NCI-H524 treated with DMSO at 0.1 percent for 48 hours (cell line): ENCODE results near the gene GLIPR2.
"Not testable (repeated sequence)": the region's sequence is repeated elsewhere in the genome, so short reads cannot be mapped to it uniquely, and the experiment has no call there.

Source experiments
- DNase-seq: peaks from one replicate; lab custom pipeline; 2025; lab: John Stamatoyannopoulos, UW

Gene GLIPR2, protein sequence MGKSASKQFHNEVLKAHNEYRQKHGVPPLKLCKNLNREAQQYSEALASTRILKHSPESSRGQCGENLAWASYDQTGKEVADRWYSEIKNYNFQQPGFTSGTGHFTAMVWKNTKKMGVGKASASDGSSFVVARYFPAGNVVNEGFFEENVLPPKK

DNA sequence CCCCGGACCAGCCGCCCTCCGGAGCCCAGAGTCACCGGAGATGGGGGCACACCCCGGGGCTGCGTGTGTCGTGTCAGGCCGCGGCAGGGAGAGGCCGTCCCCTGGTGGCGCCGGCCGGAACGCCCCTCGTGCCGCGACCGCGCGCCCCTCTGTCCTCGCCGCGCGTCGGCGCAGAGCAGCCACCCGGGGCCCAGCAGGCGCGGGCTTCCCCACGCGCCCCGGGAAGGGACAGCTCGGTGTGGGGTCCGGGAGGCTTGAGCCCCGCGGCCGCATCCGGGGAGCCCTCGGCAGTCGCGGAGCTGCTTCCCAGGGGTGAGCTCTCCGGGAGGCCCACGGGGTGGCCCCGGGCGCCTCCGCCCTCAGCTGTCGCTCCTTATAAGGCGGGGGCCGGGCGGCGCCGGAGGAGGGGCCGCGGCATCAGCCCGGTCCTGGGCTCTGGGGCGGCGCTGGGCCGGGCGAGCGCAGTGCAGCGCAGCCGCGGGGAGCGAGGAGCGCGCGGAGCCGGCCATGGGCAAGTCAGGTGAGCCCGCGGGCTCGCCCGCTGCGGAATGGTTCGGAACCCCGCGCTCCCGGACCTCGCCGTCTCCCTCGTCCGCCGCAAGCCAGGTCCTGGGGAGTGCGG lies at the start of gene GLIPR2:
TSS of gene GLIPR2 (plus strand) at position 462 of the 622 bp plus-strand sequence. CDS start at position 508, 46 bp downstream.
- no peak for DNase-seq

DNA sequence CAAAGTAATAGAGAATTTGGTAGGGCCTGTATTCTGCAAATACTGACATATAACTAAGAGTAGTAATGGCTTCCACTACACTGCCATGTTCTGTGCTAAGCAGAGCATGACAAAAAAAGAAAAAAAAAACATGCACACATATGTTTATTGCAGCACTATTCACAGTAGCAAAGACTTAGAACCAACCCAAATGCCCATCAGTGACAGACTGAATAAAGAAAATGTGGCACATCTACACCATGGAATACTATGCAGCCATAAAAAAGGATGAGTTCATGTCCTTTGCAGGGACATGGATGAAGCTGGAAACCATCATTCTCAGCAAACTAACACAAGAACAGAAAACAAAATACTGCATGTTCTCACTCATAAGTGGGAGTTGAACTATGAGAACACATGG lies 49.5 kb upstream of the GLIPR2 start:
- not testable (repeated sequence) for DNase-seq

DNA sequence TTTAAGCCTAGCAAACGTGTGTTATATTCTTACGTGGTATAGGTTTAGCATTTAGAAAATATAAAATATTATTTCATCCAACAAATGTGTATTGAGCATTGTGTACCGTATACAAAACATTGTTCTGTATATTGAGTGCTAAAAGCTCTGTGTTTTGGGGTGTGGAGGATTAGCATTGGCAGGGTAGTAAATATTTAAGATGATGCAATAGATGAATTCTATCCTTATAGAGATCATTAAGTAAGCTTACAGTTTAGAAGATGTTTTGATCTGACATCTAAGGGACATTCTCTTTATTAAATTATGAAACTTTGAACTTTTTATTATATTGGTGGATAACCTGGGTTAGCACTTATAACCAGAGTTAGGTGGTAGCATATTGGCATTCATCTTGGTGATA lies 48.5 kb upstream of the GLIPR2 start:
- no peak for DNase-seq

DNA sequence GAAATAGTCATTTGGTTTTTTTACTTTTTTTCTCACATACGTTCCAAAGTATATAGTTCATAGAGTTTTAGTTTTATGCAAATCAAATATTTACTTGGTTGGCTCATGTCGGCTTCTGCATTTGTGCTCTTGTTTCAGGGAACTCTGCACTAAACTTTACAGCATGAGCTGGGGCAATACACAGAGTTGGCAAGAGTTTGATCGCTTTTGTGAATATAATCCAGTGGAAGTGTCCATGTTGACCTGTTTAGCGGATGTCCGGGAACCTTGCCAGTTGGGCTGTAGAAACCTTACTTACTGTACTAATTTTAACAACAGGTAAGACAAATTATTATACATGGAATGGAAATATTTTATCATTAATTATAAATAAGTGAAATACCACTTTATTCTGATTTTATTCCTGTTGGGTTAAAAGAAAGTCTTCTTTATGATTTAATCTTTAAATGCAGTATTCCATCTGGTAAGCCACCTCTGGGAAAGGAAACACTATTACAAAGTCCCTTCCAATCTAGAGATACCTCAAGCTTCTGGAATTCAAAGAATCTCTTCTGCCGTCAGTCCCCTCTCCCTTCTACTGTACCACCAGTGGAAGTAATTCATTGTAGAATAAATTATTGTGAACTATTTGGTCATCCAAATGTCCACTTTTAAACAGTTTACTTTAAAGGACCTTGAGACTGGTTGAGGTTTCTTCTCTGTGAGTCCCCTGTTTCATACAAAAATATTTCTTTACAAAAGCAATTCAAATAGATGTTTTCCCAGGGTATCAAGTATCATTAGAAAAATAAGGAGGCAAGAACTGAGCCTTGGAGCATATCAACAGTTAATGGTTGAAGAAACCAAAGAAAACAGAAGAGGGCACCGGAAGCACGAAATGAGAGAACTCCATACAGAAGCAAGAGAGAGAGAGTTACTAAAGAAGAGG lies 45.2 kb upstream of the GLIPR2 start:
- DNase-seq, result no peak

DNA sequence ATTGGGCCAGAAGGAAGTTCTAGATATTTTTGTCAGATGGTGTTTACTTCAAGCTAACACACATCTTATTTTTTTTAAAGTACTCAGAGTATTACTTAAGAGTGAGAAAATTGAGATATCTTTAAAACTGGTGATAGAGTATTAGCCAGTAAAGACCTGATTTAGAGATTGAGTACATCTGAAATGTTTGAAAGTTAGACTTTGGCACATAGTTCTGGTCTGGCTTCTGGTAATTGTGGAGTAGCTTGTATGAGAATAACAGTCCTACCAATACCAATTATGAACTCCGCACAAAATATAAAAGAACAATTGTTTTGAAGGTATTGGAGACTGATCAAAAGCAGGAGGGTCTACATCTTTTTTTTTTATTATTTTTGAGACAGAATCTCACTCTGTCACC lies 44.5 kb upstream of the GLIPR2 start:
- no peak for DNase-seq

DNA sequence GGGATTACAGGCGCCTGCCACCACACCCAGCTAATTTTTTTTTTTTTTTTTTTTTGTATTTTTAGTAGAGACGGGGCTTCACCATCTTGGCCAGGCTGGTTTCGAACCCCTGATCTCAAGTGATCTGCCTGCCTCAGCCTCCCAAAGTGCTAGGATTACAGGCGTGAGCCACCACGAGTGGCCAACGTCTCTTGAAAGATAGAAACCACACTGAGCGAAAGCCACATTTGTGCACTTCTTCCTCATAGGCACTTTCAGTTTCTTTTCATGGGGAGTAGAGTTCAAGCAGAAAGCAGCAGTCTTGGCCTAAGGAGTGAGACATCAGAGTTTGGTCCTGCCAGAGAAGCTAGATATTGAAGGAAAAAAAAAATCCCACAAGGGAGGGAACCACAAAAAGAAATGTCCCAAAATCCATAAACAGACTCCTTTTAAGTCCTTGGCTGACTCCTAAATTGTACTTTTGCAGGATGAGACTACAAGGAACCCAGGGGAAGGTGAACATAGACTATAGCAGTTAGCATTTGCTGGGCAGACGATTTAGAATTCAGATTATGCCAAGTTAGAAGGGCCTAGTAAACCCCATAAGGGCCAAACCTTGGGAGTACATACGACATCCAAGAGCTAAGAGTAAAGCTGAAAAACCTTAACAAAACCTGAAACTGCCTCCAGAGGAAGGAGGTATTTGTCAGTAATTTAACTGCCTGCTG lies 43.9 kb upstream of the GLIPR2 start:
- no peak for DNase-seq

DNA sequence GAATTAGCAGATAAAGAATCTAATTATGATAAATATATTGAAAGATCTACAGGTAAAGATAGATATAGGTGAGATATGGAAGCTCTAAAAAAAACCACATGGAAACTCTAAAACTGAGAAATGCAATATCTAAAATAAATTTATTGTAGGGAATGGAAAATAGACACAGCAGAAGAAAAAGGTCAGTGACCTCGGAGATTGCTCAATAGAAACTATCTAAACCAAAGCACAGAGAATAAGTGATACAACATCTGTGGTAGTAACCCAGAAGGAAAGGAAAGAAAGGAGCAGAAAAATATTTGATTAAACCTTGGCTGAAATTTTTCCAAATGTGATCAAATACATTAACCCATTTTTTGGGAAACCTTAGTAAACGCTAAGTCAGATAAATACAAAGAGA lies 43.1 kb upstream of the GLIPR2 start:
- no peak for DNase-seq

DNA sequence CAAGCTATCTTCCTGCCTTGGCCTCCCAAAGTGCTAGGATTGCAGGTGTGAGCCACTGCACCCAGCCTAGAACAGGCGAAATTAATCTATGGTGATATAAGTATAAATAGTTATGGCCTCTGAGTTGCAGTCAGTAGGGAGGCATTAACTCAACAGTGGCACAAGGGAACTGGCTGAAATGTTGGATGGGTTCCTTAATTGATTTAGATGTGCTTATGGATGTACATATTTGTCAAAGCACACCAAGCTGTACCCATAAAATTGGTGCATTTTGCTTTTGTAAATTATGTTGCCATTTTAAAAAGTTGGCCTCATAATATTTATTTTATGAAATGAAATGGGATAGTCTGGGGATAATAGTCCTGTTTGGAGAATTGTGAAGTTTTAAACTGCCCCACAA lies 36.8 kb upstream of the GLIPR2 start:
- DNase-seq, result no peak

DNA sequence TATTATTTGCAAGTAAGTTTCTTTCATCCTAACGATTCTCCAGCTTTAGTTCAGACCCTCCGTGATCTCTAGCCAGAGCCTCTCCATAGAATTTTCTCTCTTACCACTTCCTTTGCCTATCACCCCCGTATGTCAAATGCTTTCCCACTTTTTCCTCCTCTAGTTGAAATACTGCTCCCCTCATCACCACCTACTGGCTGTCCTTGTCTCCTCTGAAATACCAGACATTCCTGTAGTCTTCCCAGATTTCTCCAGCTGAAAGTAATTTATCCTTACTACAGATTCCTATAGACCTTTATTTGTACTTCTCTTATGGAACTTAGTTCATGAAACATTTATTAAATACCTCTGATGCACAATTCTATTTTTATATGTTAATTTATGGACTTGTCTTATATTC lies 36.0 kb upstream of the GLIPR2 start:
- DNase-seq, result no peak

DNA sequence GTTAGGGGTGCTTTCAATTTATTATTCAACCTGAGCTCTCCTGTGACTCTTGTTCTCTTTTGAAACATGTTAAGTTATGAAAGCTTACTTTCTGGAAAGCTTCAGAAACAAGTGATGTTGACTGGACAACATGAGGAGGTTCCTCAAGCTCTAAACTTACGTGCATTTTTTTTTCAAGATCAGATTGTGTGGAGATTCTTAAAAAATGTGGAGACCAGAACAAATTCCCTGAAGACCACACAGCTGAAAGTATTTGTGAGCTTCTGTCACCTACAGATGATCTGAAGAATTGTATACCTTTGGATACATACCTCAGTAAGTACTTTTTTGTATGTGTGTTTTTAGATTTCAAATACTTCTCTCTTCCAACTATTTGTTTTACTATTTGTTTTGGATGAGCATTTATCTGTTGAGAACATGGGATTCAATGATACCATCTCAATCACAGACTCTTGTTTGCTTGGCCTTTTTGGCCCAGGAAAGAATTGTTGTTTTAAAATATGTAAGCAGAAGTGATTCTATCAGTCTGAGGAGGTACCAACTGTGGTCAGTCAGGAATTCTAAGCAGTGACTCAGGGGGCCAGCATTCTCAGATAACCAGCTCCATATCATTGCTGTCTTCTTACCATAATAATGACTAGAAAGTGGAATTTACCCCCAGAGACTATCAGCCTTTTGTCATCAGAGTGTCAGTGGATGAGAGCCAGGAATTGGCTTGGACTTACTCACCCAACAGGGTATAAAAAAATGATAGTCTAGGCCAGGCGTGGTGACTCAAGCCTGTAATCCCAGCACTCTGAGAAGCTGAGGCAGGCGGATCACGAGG lies 34.4 kb upstream of the GLIPR2 start:
- DNase-seq, result no peak

DNA sequence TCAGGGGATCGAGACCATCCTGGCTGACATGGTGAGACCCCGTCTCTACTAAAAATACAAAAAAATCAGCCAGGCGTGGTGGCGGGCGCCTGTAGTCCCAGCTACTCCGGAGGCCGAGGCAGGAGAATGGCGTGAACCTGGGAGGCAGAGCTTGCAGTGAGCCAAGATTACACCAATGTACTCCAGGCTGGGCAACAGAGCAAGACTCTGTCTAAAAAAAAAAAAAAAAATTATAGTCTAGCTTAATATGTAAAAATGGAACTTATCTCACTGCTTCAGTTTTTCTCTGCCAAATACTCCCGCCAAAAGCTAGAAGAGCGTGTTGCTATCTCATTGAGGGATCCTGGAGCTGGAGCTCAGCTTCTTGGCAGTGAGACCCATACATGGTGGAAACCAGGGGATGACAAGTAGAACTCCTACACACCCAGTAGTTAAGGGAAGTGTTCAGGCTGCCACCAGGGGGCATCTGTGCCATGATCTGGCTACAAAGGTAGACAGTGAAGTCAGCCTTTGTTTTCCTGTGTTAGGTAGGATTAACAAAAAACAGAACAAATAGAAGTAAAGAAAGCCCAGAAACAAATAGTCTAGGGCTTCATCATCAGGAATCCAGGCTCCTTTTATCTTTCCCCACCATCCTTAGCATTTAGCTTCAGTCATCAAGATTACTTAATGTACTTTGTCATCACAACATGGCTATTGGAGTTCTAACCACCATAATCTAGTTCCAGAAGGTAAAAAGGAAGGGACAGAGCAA lies 33.6 kb upstream of the GLIPR2 start:
- DNase-seq, result no peak

DNA sequence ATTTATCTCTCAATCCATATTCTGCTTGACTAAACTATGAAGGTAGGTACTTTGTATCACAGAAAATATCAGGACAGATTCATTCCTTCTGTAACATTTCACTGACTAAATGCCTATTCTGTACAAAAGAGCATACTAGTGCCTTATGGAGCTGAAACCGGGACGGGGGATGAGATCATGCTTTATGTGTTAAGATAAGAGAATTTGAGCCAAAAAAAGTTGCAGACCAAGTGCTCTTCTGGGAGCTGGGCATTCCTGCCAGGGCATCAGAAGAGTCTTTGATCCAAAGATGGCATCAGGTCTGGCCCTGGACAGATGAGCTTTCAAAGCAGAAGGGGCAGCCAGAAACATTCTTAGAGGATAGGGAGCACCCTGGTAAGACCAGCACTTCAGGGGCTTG lies 27.5 kb upstream of the GLIPR2 start:
- no peak for DNase-seq

DNA sequence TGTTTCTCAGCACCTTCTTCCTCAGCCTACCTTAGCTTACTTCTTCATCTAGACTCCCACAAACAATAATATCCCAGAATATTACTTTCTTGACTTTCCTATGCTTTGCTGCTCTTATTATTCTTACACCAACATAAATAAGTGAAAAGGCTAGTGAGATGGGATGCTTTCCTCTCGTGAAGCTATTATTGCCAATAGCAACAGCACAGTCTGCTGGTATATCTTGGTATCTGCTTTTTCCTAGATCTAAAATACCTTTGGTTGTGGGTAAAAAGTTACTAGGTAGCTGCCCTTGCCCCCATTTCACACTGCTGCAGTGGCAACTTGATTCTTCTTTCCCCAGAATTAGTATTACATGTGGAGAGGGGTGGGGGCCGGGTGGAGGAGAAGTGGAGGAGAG lies 26.1 kb upstream of the GLIPR2 start:
- no peak for DNase-seq

DNA sequence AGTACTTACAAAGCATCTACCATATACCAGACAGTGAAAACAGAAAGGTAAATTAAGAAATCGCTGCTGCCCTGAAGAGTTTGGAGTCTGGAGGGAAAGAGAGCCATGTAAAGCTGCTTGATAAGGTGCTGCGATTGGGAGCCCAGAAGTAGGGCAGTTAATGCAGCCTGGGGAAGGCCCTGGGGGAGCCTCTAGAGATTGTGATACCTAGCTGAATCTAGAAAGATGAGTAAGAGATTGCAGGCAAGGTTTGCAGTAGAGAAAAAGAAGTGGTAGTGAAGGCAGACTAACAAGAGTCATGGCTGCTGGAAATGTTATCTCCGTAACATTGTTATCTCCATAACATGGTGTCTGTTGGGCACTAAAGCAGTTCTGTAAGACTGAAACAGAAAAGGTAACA lies 24.0 kb upstream of the GLIPR2 start:
- no peak for DNase-seq

DNA sequence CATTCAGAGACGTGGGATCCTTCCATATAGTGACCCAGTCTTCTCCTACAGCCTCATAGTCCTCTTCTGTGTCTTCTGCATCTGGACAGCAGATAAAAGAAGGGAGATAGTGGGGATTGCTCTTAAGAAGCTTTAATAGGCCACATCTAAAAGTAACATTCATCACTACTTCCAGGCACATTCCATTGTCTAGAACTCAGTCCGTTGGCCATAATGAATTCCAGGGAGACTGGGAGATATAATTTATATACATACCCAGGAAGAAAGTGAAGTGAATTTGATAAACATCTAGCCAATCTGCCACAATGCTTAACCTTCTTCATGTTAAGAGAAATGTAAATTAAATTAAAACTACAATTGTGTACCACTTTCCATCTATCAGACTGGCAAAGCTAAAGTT lies 22.5 kb upstream of the GLIPR2 start:
- no peak for DNase-seq

DNA sequence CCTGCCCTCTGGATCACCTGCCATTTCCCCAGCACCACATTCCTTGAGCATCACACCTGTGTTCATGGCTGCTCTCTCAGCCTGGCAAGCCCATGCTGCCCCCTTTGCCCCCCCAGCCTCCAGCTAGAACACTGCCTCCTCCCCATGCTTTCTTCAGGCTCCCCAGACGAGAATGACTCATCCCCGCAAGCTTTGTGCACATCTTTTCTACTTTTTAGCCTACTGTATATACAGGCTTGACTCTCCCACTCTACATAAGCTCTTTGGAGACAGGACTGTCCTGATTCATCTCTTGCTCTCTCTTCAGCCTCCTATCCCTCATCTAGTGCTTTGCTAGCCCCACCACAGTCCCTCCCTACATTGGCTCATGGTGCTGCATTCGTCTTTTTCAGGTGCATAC lies 19.9 kb upstream of the GLIPR2 start:
- no peak for DNase-seq

DNA sequence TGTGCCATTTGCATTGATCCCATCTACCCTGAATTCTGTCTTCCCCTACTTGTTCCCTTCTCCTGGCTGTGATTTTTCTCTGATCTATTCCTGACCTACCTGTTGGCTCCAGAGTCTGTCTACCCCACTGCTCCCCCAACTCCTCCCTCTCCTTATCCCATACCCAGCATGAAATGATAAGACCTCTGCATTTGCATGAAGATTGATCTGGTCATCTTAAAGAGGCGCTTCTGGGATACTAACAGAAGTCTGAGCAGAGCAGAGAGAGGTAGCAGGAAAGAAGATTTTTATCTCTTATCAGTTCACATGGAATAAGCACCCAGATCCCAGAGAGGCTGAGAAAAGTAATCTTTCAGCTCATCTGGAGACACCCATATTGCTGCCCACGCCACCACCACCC lies 18.3 kb upstream of the GLIPR2 start:
- no peak for DNase-seq

DNA sequence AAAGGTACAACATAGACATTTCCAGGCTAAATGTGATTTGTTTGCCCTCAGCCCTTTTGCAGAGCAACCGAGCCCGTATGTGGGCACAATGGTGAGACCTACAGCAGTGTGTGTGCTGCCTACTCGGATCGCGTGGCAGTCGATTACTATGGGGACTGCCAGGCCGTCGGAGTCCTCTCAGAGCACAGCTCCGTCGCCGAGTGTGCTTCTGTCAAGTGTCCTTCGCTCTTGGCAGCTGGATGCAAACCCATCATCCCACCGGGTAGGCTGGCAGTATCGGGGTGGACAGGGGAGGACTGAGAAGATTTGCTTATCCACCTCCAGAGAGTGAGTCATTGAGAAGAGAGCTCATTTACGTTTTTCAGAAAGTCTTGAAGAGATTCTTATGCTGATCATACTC lies 17.8 kb upstream of the GLIPR2 start:
- DNase-seq, result no peak

DNA sequence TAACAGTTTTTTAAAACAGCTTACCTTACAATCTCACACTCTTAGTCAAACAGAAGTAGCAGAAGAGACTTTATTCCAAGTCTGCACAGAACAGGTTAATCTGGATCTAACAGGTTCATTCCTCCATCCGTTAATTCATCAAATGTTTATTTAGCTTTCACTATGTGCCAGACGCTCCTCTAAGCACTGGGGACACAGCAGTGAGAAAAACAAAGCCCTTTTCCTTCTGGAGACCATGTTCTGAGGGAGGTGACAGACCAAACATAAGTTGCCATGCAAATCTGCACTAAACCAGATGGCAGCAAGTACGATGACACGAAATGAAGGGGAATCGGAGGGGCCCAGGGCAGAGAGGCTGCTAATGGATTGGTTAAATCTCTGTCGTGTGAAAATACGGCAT lies 17.1 kb upstream of the GLIPR2 start:
- no peak for DNase-seq

DNA sequence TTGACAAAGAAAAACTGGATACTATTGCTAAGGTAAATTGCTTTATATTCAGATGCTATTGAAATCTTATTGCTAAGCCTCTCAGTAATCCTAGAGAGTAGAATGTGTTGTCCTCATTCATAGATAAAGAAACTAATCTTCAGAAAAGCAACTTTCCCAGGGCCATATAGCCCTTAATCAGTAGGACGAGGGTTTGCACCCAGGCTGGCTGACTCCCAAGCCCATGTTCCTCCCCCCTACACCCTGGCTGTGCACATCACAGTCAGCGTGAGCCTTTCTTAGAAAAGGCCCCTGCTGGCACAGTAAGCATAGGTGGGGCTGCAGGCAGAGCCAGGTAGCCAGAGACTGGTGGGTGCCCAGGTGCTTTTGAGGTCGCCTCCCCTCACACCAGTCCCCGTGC lies 15.8 kb upstream of the GLIPR2 start:
- DNase-seq, result no peak

DNA sequence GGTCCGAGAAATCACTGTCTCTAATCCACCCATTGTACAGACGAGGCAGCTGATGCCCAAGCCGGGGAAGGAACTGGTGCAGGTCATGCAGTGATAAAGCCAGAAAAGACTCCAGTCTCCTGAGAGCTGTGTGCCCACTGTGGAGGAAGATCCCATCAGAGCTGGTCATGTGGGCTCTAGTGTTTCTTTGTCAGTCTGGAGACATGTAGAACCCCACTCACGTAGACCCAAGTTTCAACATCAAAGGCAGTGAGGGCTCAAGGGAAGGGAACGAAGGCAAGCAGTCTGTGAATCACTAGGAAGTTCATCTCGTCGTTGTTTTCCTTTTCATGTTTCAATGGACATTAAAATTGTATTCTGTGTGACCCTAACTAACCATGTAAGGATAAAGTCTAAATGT lies 14.6 kb upstream of the GLIPR2 start:
- DNase-seq, result no peak
